Measurements from ENCODE around the gene WDR53. TPM values are rescaled to one million over a fixed set of nuclear protein-coding genes. Genes with fewer than 3 reads are reported as not detected.
"Not testable (repeated sequence)": the region's sequence is repeated elsewhere in the genome, so short reads cannot be mapped to it uniquely, and the experiment has no call there.

Gene WDR53
- total RNA-seq, 1 experiment from 2014 or later, result 7.7 TPM

GRCh38 chr3:196572389-196572788 is 4.0 kb upstream of the WDR53 start:
- no peaks in the 10 kb centered on the region for H3K9me3 ChIP-seq
- peaks cover 5% of the 10 kb centered on the region for H3K36me3 ChIP-seq
- no peaks in the 10 kb centered on the region for H3K27me3 ChIP-seq
- H3K4me3 ChIP-seq, result no peak overlapping the region
- no peak for DNase-seq

DNA sequence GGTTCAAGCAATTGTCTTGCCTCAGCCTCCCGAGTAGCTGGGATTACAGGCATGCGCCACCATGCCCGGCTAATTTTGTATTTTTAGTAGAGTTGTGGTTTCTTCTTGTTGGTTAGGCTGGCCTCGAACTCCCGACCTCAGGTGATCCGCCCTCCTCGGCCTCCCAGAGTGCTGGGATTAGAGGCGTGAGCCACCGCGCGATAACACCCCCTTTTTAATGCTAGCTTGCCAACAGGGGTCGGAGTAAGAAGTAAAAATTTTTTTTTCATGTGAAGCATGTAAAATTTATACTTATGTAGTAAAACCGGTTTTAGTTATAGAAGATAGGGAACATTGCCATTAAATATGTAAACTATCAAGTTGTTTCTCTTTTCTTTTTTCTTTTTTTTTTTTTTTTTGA is 2.0 kb upstream of the WDR53 start:
- H3K9me3 ChIP-seq, DNase-seq, H3K36me3 ChIP-seq, H3K4me3 ChIP-seq, H3K27me3 ChIP-seq: not testable (repeated sequence)

DNA sequence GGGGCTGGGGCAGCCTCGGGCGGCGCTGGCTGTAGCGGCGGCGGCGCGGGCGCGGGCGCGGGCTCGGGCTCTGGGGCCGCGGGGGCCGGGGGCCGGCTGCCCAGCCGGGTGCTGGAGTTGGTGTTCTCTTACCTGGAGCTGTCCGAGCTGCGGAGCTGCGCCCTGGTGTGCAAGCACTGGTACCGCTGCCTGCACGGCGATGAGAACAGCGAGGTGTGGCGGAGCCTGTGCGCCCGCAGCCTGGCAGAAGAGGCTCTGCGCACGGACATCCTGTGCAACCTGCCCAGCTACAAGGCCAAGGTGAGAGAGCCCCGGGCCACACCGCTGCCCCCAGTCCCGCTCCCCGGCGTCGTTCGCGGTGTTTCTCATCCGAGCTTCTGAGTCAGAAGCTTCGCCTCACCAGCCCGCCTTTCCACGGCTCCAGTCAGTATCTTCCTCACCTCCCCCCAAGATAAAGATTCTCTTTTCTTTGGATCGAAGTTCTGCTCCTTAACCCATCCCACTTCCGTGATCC is 706 bp upstream of the WDR53 start:
- H3K27me3 ChIP-seq, result no peaks in the 10 kb centered on the region
- peak; percentile 48 for DNase-seq
- H3K36me3 ChIP-seq, result peaks cover 7% of the 10 kb centered on the region

DNA sequence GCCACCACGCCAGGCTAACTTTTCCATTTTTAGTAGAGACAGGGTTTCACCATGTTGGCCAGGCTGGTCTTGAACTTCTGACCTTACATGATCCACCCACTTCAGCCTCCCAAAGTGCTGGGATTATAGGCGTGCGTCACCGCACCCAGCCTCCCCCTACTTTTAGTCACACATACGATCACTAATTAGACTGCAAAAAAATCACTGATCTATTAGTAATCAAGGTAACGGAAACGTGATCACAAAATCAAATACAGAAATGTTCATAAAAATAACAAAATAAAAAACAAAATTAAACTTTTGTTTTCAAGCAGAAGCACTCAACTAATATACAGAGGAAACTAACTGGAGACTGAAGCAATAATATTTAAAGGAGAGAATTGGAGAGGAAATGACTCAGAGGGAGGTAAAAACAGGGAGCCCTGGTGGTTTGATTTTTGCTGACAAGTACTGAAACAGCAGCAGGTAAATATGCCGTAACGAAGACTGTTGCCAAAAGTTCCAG is 4.6 kb downstream of the WDR53 start:
- Histone ChIP-seq H3K36me3 (peaks cover 22% of the 10 kb centered on the region), H3K9me3 (no peaks in the 10 kb centered on the region), H3K27me3 (no peaks in the 10 kb centered on the region), H3K4me3 (no peak overlapping the region)
- no peak for DNase-seq

More for the DNA sequence above, 706 bp upstream of the WDR53 start:
- H3K4me3 ChIP-seq, result peak overlapping the region; percentile 95
- H3K9me3 ChIP-seq, result no peaks in the 10 kb centered on the region

DNA sequence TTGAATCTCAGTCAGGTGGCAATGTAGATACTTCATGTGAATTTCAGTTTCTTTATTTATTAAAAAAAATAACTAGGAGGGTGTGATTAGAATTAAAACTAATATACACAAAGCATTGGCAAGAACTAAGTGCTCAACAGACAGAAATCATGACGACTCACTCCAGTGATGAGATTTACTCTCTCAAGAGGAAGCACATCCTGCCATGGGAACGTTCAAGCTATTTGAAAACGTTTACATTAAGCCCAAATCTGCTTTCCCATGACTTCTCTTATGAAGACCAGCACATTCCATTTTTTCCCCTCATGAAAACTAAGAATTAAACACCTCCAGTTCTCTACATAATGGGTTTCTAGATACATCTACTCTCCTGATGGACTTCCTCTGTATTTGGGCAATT is 8.5 kb downstream of the WDR53 start:
- H3K36me3 ChIP-seq, result peaks cover 19% of the 10 kb centered on the region
- no peak overlapping the region for H3K4me3 ChIP-seq
- H3K27me3 ChIP-seq, result no peaks in the 10 kb centered on the region
- no peaks in the 10 kb centered on the region for H3K9me3 ChIP-seq
- DNase-seq, result no peak

DNA sequence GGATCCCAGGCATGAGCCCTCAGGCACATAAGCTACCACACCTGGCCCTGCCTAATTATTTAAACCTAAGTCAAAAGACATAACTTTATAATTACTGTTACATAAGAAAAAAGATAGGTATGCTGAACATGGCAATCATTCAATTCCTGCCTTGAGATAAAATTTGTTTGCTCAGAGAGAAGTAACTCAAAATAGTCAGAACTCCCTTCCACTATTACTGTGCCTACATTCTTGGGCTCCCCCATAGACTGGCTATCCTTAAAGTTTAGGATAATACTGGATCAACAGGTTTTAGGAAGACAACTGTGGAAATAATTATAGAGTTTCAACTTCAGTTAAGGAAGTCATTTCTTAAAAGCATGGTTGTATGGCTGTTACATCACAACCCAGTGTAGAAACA is 9.9 kb downstream of the WDR53 start:
- H3K27me3 ChIP-seq, result no peaks in the 10 kb centered on the region
- no peaks in the 10 kb centered on the region for H3K9me3 ChIP-seq
- H3K4me3 ChIP-seq, result no peak overlapping the region
- no peak for DNase-seq
- peaks cover 22% of the 10 kb centered on the region for H3K36me3 ChIP-seq

DNA sequence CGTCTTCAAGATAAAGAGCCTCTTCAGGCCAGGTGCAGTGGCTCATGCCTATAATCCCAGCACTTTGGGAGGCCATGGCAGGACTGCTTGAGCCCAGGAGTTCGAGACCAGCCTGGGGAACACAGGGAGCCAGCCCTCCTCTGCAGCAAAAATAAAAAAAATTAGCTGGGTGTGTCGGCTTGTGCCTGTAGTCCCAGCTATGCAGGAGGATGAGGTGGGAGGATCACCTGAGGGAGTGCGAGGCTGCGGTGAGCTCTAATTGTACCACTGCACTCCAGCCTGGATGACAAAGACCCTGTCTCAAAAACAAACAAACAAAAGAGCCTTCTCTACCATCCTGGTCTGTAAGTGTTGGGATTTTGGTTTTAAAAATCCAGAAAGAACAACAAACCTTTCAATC is 11.1 kb downstream of the WDR53 start:
- no peaks in the 10 kb centered on the region for H3K27me3 ChIP-seq
- no peak overlapping the region for H3K4me3 ChIP-seq
- H3K9me3 ChIP-seq, result no peaks in the 10 kb centered on the region
- H3K36me3 ChIP-seq, result peaks cover 17% of the 10 kb centered on the region
- no peak for DNase-seq

- Histone ChIP-seq H3K27me3 (no peaks in the 10 kb centered on the region), H3K4me3 (no peak overlapping the region), H3K9me3 (peaks cover 3% of the 10 kb centered on the region), H3K36me3 (peaks cover 6% of the 10 kb centered on the region)
- DNase-seq, result no peak
Observed at GRCh38 chr3:196555295-196555694, 13.1 kb downstream of the WDR53 start.

- no peaks in the 10 kb centered on the region for H3K27me3 ChIP-seq
- peaks cover 6% of the 10 kb centered on the region for H3K36me3 ChIP-seq
- peaks cover 14% of the 10 kb centered on the region for H3K9me3 ChIP-seq
- no peak overlapping the region for H3K4me3 ChIP-seq
- no peak for DNase-seq
Observed at GRCh38 chr3:196554205-196554604, 14.1 kb downstream of the WDR53 start.

GRCh38 chr3:196553551-196553950 is 14.8 kb downstream of the WDR53 start:
- H3K9me3 ChIP-seq, result peaks cover 18% of the 10 kb centered on the region
- H3K27me3 ChIP-seq, result no peaks in the 10 kb centered on the region
- DNase-seq, result no peak
- H3K4me3 ChIP-seq, result no peak overlapping the region
- H3K36me3 ChIP-seq, result peaks cover 6% of the 10 kb centered on the region

- DNase-seq, result no peak
- no peaks in the 10 kb centered on the region for H3K27me3 ChIP-seq
- no peak overlapping the region for H3K4me3 ChIP-seq
- peaks cover 6% of the 10 kb centered on the region for H3K36me3 ChIP-seq
- H3K9me3 ChIP-seq, result peaks cover 18% of the 10 kb centered on the region
Observed at GRCh38 chr3:196552253-196552652, 16.1 kb downstream of the WDR53 start.

GRCh38 chr3:196550172-196550571 is 18.2 kb downstream of the WDR53 start:
- peaks cover 18% of the 10 kb centered on the region for H3K9me3 ChIP-seq
- H3K36me3 ChIP-seq, H3K4me3 ChIP-seq, DNase-seq, H3K27me3 ChIP-seq: not testable (repeated sequence)

GRCh38 chr3:196549312-196549711 is 19.0 kb downstream of the WDR53 start:
- H3K4me3 ChIP-seq, H3K27me3 ChIP-seq: not testable (repeated sequence)

DNA sequence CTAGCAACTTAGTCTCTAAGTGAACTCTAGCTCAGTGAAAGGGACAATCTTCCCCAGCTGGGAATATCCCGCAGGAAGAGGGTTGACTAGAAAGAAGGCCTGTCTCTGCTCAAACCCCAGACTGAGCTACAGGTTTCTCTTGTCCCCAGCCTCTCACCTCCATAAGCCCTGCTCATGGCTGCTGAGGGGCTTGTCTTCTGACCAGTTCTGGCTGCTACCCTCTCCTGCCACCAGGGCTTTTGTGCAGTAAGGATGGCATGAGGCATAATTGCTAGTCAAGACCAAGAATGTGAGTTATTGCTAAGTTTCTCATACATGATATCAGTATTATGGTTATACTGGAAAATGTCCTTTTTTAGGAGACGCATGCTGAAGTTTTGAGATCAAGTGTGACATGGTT is 21.3 kb downstream of the WDR53 start:
- H3K36me3 ChIP-seq, result no peaks in the 10 kb centered on the region; the same call in none of the 2 replicates
- no peak overlapping the region for H3K4me3 ChIP-seq
- H3K9me3 ChIP-seq, result peaks cover 18% of the 10 kb centered on the region
- H3K27me3 ChIP-seq, result no peaks in the 10 kb centered on the region
- DNase-seq, result no peak

More at GRCh38 chr3:196549312-196549711, 19.0 kb downstream of the WDR53 start:
- peaks cover 18% of the 10 kb centered on the region for H3K9me3 ChIP-seq
- H3K36me3 ChIP-seq, DNase-seq: not testable (repeated sequence)

DNA sequence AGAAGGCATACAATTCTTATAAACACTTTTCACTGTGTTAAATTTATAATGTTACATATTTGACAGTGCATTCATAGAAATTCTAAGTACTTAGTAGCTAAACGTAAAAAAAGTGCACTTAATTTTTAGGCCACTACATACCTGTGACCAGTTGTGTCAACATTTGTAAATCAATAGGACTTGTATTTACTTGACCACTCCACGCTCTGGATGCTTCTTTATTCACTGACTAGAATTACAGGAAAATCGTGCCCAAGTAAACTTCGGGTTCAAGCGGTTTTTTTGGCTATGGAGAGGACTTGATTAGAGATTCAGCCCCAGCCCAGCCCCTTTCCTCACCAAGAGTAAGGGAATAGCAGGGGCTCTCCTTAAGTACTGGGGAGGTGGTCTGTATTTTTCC is 21.8 kb downstream of the WDR53 start:
- Histone ChIP-seq H3K27me3 (no peaks in the 10 kb centered on the region), H3K36me3 (no peaks in the 10 kb centered on the region; the same call in 1 of the 2 replicates), H3K4me3 (no peak overlapping the region), H3K9me3 (peaks cover 18% of the 10 kb centered on the region)
- no peak for DNase-seq

DNA sequence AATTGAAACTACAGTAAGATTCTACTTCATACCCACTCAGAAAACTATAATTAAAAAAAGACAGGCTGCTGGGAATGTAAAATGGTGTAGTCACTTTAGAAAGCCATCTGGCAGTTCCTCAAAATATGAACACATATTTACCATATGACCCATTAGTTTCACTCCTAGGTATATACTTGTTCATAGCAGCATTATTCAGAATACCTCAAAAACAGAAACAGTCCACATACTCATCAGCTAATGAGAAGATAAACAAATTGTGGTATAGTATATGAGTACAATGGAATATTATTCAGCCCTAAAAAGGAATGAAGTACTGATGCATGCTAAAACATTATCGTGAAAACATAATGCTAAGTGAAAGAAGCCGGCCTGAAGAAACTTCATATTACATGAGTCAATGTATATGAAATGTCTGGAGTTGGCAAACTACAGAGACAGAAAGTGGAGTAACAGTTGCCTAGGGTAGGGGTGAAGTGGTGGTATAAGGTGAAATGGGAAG is 23.8 kb downstream of the WDR53 start:
- Histone ChIP-seq H3K9me3 (peaks cover 8% of the 10 kb centered on the region), H3K4me3 (no peak overlapping the region), H3K27me3 (no peaks in the 10 kb centered on the region), H3K36me3 (no peaks in the 10 kb centered on the region)
- no peak for DNase-seq

GRCh38 chr3:196541684-196542445 is 26.5 kb downstream of the WDR53 start:
- Histone ChIP-seq H3K27me3 (no peaks in the 10 kb centered on the region), H3K36me3 (no peaks in the 10 kb centered on the region), H3K9me3 (no peaks in the 10 kb centered on the region), H3K4me3 (no peak overlapping the region)
- DNase-seq, result no peak
